ENCODE measurements around the gene SELENOP. TPM values are rescaled to one million over a fixed set of nuclear protein-coding genes. Genes with fewer than 3 reads are reported as not detected.

Gene SELENOP
- total and polyA plus RNA-seq, 2 donors (not counting 3 experiments of a cell fraction or from before 2014, with no cell fraction given), result 0.22 to 1.5 TPM

GRCh38 chr5:42843675-42844292 is 32.1 kb upstream of the SELENOP start:
- H3K9me3 ChIP-seq (replicated peaks; ENCODE audit: control insufficient read depth, insufficient read depth, low read length), result no peaks in the 10 kb centered on the region
- dilution Hi-C loops (cut with MboI; ENCODE audit: extremely low pct_ligation_motif_present, low sequenced_read_pairs), result no loop called here
- TF ChIP-seq FOS (IDR thresholded peaks at IDR 0.05; ENCODE audit: borderline replicate concordance, insufficient read depth, low read length) (no peak), MAX (IDR thresholded peaks at IDR 0.05; ENCODE audit: insufficient read depth, insufficient read length) (no peak), POLR2AphosphoS5 (IDR thresholded peaks at IDR 0.05; ENCODE audit: insufficient read depth, low read depth, low read length) (no peak), MYC (IDR thresholded peaks at IDR 0.05; ENCODE audit: low read depth, low read length) (no peak), EZH2 (IDR thresholded peaks at IDR 0.05; ENCODE audit: borderline replicate concordance, low read depth, low read length, severe bottlenecking) (no peak), POLR2A (IDR thresholded peaks at IDR 0.05; ENCODE audit: low read depth, low read length) (no peak), GATA2 (IDR thresholded peaks at IDR 0.05; ENCODE audit: insufficient read depth, insufficient read length, low read depth, low read length) (no peak), JUN (IDR thresholded peaks at IDR 0.05; ENCODE audit: borderline replicate concordance, insufficient read depth, insufficient read length, low read depth) (no peak), CTCF (IDR thresholded peaks at IDR 0.05; ENCODE audit: extremely low read depth in 1 of 2, insufficient read depth in 1 of 2, low read depth in 1 of 2, low read length in 2 of 2) (no peak)

More at GRCh38 chr5:42843675-42844292, 32.1 kb upstream of the SELENOP start:
- Histone ChIP-seq H3K79me2 (ENCODE audit: control insufficient read depth, insufficient read depth, low read length) (no peaks in the 10 kb centered on the region), H3K4me3 (replicated peaks in 1 of 3; ENCODE audit: insufficient read depth in 1 of 3, low read depth in 1 of 3, low read length in 3 of 3) (no peak overlapping the region), H2AFZ (ENCODE audit: low read depth, low read length) (no peak overlapping the region), H3K36me3 (ENCODE audit: control insufficient read depth in 2 of 2, extremely low read depth in 1 of 2, insufficient read depth in 2 of 2, low read length in 2 of 2) (no peaks in the 10 kb centered on the region), H3K4me2 (ENCODE audit: insufficient read depth, low read length) (no peak overlapping the region), H3K9me1 (replicated peaks; ENCODE audit: control insufficient read depth, extremely low read depth, insufficient read depth, low read length) (no peaks in the 10 kb centered on the region), H3K4me1 (ENCODE audit: control insufficient read depth, extremely low read depth, insufficient read depth, low read length) (no peaks in the 10 kb centered on the region), H3K9ac (replicated peaks; ENCODE audit: extremely low read depth, insufficient read depth, low read length) (no peak overlapping the region), H3K27ac (ENCODE audit: insufficient read depth, low read depth, low read length) (no peak overlapping the region), H3K27me3 (ENCODE audit: control insufficient read depth in 2 of 2, insufficient read depth in 2 of 2, low read length in 2 of 2) (peaks cover 1 to 3% of the 10 kb centered on the region in 2 experiments), H4K20me1 (replicated peaks; ENCODE audit: control insufficient read depth, extremely low read depth, insufficient read depth, low read length) (no peaks in the 10 kb centered on the region)
- BruUV-seq (replicated peaks), result no TSS peak
- FAIRE-seq (no peak), DNase-seq (ENCODE audit: low read depth, low spot score) (no peak)
- ChIA-PET POLR2A (no interaction called here), CTCF (no interaction called here)
- intact Hi-C loops (cut with micrococcal nuclease), result no loop called here

All from endothelial cell of umbilical vein (primary cell).